GM12878 (cell line): ENCODE data around the gene HLA-DPB1. TPM values are rescaled to one million over a fixed set of nuclear protein-coding genes. Genes with fewer than 3 reads are reported as not detected.

Experiments
- ATAC-seq: fragments of 200-7000 bp; cut with Tn5 transposase; 3 replicates; pipeline ENCODE4 v1.9.1; 2020; ENCODE audit warnings: mild to moderate bottlenecking, moderate library complexity
- BruUV-seq: library from RNA; stranded (reverse); fragments of 400-500 nt; replicated peaks from 2 replicates; lab custom pipeline; 2021; lab: Mats Ljungman, UMichigan
- CTCF ChIA-PET: fragments of 300-600 bp; sonication (Branson Sonifier 250); formaldehyde crosslinking; extraction: SDS; loops from one replicate; lab custom pipeline; 2021; ENCODE audit warnings: inconsistent platforms; lab: Yijun Ruan, JAX
- POLR2A ChIA-PET: fragments of 350-600 bp; formaldehyde crosslinking; extraction: SDS; loops from one replicate; lab custom pipeline; 2021; ENCODE audit warnings: inconsistent platforms; lab: Charles Lee
- RAD21 ChIA-PET: fragments of 300-600 bp; sonication (Branson Sonifier 250); formaldehyde crosslinking; loops from one replicate; lab custom pipeline; 2023; ENCODE audit warnings: antibody characterized with exemption; ENCODE audit not compliant: unreplicated experiment; lab: Charles Lee
- SMC1A ChIA-PET: fragments of 300-600 bp; sonication (Branson Sonifier 250); formaldehyde crosslinking; loops from one replicate; lab custom pipeline; 2023; ENCODE audit not compliant: unreplicated experiment, uncharacterized antibody; lab: Charles Lee
- DNase-seq: peaks from one replicate; pipeline ENCODE4 v3.0.0-alpha.2; 2011; ENCODE audit warnings: low read depth, low spot score
- FAIRE-seq: peaks from 3 replicates; lab custom pipeline; 2011; peaks lifted over from hg19 to GRCh38; lab: Jason Lieb, UNC
- H2AFZ ChIP-seq: 2 replicates; pipeline ENCODE4 v1.6.0; 2011; ENCODE audit warnings: low read depth, low read length, control low read depth; ENCODE audit not compliant: control insufficient read depth
- H3K27ac ChIP-seq: 2 replicates; pipeline ENCODE4 v1.5.1; 2011; ENCODE audit warnings: control low read depth; ENCODE audit not compliant: control insufficient read depth, insufficient read depth
- H3K27me3 ChIP-seq, 2 experiments: replicated peaks in 1 of 2; 2 replicates each; pipeline versions ENCODE4 v1.6.0 to v1.6.1; 2011; ENCODE audit warnings: low read length in 1 of 2; ENCODE audit not compliant: control insufficient read depth in 2 of 2, insufficient read depth in 2 of 2
- H3K36me3 ChIP-seq, 2 experiments: 2 replicates each; pipeline ENCODE4 v1.5.1; 2011; ENCODE audit warnings: low read length in 1 of 2; ENCODE audit not compliant: control insufficient read depth in 2 of 2, insufficient read depth in 2 of 2
- H3K4me1 ChIP-seq: 2 replicates; pipeline ENCODE4 v1.6.1; 2011; ENCODE audit warnings: mild to moderate bottlenecking, low read length, moderate library complexity, mixed read lengths; ENCODE audit not compliant: control insufficient read depth, insufficient read depth
- H3K4me2 ChIP-seq: 2 replicates; pipeline ENCODE4 v1.6.0; 2011; ENCODE audit warnings: control low read depth; ENCODE audit not compliant: control insufficient read depth, insufficient read depth
- H3K4me3 ChIP-seq: fragments of 200-600 bp; sonication (generic); 2 replicates; pipeline ENCODE4 v1.5.1; 2016
- H3K79me2 ChIP-seq: 2 replicates; pipeline ENCODE4 v1.6.0; 2011; ENCODE audit warnings: low read length; ENCODE audit not compliant: control insufficient read depth, insufficient read depth
- H3K9ac ChIP-seq: 2 replicates; pipeline ENCODE4 v1.8.0; 2011; ENCODE audit warnings: low read length, control low read depth, mixed read lengths; ENCODE audit not compliant: control insufficient read depth, insufficient read depth
- H3K9me3 ChIP-seq: replicated peaks from 3 replicates; pipeline ENCODE4 v1.5.1; 2011; ENCODE audit warnings: mild to moderate bottlenecking, low read length; ENCODE audit not compliant: control insufficient read depth, insufficient read depth
- H4K20me1 ChIP-seq: 2 replicates; pipeline ENCODE4 v1.6.0; 2011; ENCODE audit not compliant: control insufficient read depth, insufficient read depth
- BCL3 ChIP-seq: IDR thresholded peaks from 2 replicates; pipeline ENCODE4 v1.6.1; 2011; ENCODE audit warnings: borderline replicate concordance, low read depth, mild to moderate bottlenecking, moderate library complexity, low read length; ENCODE audit not compliant: insufficient read depth, poor library complexity, severe bottlenecking
- CBX3 ChIP-seq: fragments of 200-600 bp; sonication (generic); IDR thresholded peaks from 2 replicates; pipeline ENCODE4 v1.6.1; 2016; ENCODE audit warnings: low read depth, borderline replicate concordance
- CHD2 ChIP-seq: IDR thresholded peaks from 2 replicates; pipeline ENCODE4 v1.6.1; 2011; ENCODE audit warnings: low read depth, low read length, improper control_type of control experiment, borderline replicate concordance
- CREM ChIP-seq: IDR thresholded peaks from 2 replicates; pipeline ENCODE4 v1.6.1; 2014; ENCODE audit warnings: antibody characterized with exemption, low read depth
- E2F4 ChIP-seq: IDR thresholded peaks from 2 replicates; pipeline ENCODE4 v1.6.1; 2012; ENCODE audit warnings: low read depth, low read length, improper control_type of control experiment
- IKZF1 ChIP-seq: fragments of 450-650 bp; conservative IDR thresholded peaks from 2 replicates; pipeline ENCODE4 v1.6.1; 2017; ENCODE audit warnings: antibody characterized with exemption, mild to moderate bottlenecking
- KAT2A ChIP-seq: conservative IDR thresholded peaks from 2 replicates; pipeline ENCODE4 v1.6.1; 2011; ENCODE audit warnings: low read depth, low read length; ENCODE audit not compliant: control insufficient read depth
- MEF2A ChIP-seq: IDR thresholded peaks from 2 replicates; pipeline ENCODE4 v1.6.1; 2011; ENCODE audit warnings: low read depth, mild to moderate bottlenecking, low read length, moderate library complexity; ENCODE audit not compliant: insufficient read depth
- NFYB ChIP-seq: IDR thresholded peaks from 2 replicates; pipeline ENCODE4 v1.6.1; 2011; ENCODE audit warnings: low read depth, mild to moderate bottlenecking, low read length, improper control_type of control experiment, moderate library complexity; ENCODE audit not compliant: insufficient read depth
- NRF1 ChIP-seq: conservative IDR thresholded peaks from 2 replicates; pipeline ENCODE4 v1.6.1; 2011; ENCODE audit warnings: mild to moderate bottlenecking, low read depth, low read length, improper control_type of control experiment
- SMAD1 ChIP-seq: fragments of 450-650 bp; IDR thresholded peaks from 2 replicates; pipeline ENCODE4 v1.6.1; 2018; ENCODE audit warnings: mild to moderate bottlenecking, low read depth; ENCODE audit not compliant: partially characterized antibody
- ZNF24 ChIP-seq: fragments of 450-650 bp; IDR thresholded peaks from 2 replicates; pipeline ENCODE4 v1.6.1; 2017; ENCODE audit warnings: antibody characterized with exemption, mild to moderate bottlenecking
- WGBS: methylation state at CpG from one replicate; pipeline ENCODE4 v1.1.6; 2016; ENCODE audit warnings: low lambda C conversion rate; ENCODE audit not compliant: insufficient replicate concordance, insufficient coverage; ENCODE audit errors: missing lambda C conversion rate; 5-methylcytosine and 5-hydroxymethylcytosine counted together
- in situ Hi-C: fragments of 300-500 bp; cut with MboI; formaldehyde crosslinking; loops from 9 replicates; pipeline ENCODE4 v1.14.3; 2018; ENCODE audit warnings: mixed read lengths
- intact Hi-C: fragments of 100-400 bp; cut with micrococcal nuclease; formaldehyde crosslinking; loops from one replicate; pipeline ENCODE4 v1.14.2; 2022; ENCODE audit not compliant: unreplicated experiment
- polyA plus RNA-seq, 11 experiments: library from polyadenylated mRNA; depleted of rRNA in 4 of 11; unstranded in 6 of 11; stranded (reverse) in 5 of 11; fragments of >200 nt; fragmentation: Nextera tagmentation in 4 of 11; fragmentation: Illumina TruSeq in 1 of 11; extraction: Ambion mirVana in 4 of 11; extraction: Trizol in 1 of 11; gene quantifications; 1 replicate in 1 of 11; 2 replicates in 10 of 11; pipeline versions ENCODE4 v1.2.1 to v1.2.3, GENCODE V29; 2011 to 2016; ENCODE audit warnings: inconsistent platforms in 2 of 11, missing spikeins in 2 of 11, low read depth in 1 of 11
- total RNA-seq, 4 experiments: library from RNA; depleted of rRNA in 3 of 4; stranded (reverse); fragments of >200 nt in 3 of 4; fragmentation: Illumina TruSeq in 1 of 4; extraction: Trizol in 1 of 4; gene quantifications; 2 replicates each; pipeline versions ENCODE4 v1.2.1 to v1.2.3, GENCODE V29; 2013 to 2021
- TF ChIP-seq, protein P1 (sequence below): IDR thresholded peaks from 2 replicates; pipeline ENCODE4 v1.6.1; 2011; ENCODE audit warnings: low read depth, mild to moderate bottlenecking, low read length, moderate library complexity, borderline replicate concordance; ENCODE audit errors: extremely low read depth
- TF ChIP-seq, protein P2 (sequence below): fragments of 450-650 bp; IDR thresholded peaks from 2 replicates; pipeline ENCODE4 v1.6.1; 2016; ENCODE audit warnings: mild to moderate bottlenecking, moderate library complexity, borderline replicate concordance
- TF ChIP-seq, protein P3 (sequence below): IDR thresholded peaks from 2 replicates; pipeline ENCODE4 v1.6.1; 2012; ENCODE audit warnings: low read depth, low read length, improper control_type of control experiment

Gene HLA-DPB1
- total and polyA plus RNA-seq, 10 of the 15 experiments (the other 5 are each of a cell fraction or from before 2014, with no cell fraction given) = 101 to 675 (median 352) TPM

- RAD21 ChIA-PET = interaction anchor here (0.6 to 7.9 kb wide), 14 partner anchors 8 to 220 kb away, joined by 3 to 172 read pairs (median 6); partner anchors contain the start of genes PSMB9 and TAP1
- H3K4me2 ChIP-seq = peak within 1 kb of the TSS; percentile 95
- DNase-seq = peak; percentile 97
- H2AFZ ChIP-seq = peak within 1 kb of the TSS; percentile 46
- no peaks in the 10 kb centered on the region for H4K20me1 ChIP-seq
- no TSS peak for BruUV-seq
- peak within 1 kb of the TSS; percentile 87 for H3K9ac ChIP-seq
- H3K4me1 ChIP-seq = peaks cover 10% of the 10 kb centered on the region; the same call in 1 of the 2 replicates
- peak within 1 kb of the TSS; percentile 99 for H3K27ac ChIP-seq
- intact Hi-C loops = no loop called here
- H3K4me3 ChIP-seq = peak within 1 kb of the TSS; percentile 94
- in situ Hi-C loops = loop anchor here (25.0 kb wide), 1 partner anchor 1589 kb away; no protein-coding TSS in a partner anchor
- no peaks in the 10 kb centered on the region for H3K27me3 ChIP-seq
- FAIRE-seq = peak; percentile 86
- SMC1A ChIA-PET = interaction anchor here (1.0 to 8.9 kb wide), 16 partner anchors 11 to 102 kb away, joined by 3 to 176 read pairs (median 6); partner anchors contain the start of gene HLA-DOA
- CTCF ChIA-PET = interaction anchor here (0.6 to 6.0 kb wide), 17 partner anchors 9 to 235 kb away, joined by 3 to 59 read pairs (median 4); partner anchors contain the start of genes HLA-DMA and TAP2
- POLR2A ChIA-PET = interaction anchor here (0.6 to 8.8 kb wide), 29 partner anchors 9 to 878 kb away, joined by 3 to 330 read pairs (median 5); partner anchors contain the start of genes BRD2, HLA-DMA, HLA-DOA and PSMB8
- H3K36me3 ChIP-seq = peaks cover 11% of the 10 kb centered on the region in 2 experiments
- under 1% methylated on average over 8 of the region's 8 CpGs for WGBS
- H3K79me2 ChIP-seq = peaks cover 90% of the 10 kb centered on the region
- ATAC-seq = peak; percentile 79
- H3K9me3 ChIP-seq = no peaks in the 10 kb centered on the region; the same call in 2 of the 3 replicates
- TF ChIP-seq CREM (peak; percentile 96), SMAD1 (peak; percentile 98), CHD2 (peak; percentile 81; the same call in 1 of the 2 replicates), IKZF1 (peak; percentile 79), ZNF24 (no peak), BCL3 (no peak), CBX3 (no peak), NFYB (peak; percentile 77), KAT2A (no peak), MEF2A (0 out of 2 replicates have a peak, but pooled peaks have one; percentile 11), E2F4 (no peak), NRF1 (no peak)
- TF ChIP-seq, protein P1, sequence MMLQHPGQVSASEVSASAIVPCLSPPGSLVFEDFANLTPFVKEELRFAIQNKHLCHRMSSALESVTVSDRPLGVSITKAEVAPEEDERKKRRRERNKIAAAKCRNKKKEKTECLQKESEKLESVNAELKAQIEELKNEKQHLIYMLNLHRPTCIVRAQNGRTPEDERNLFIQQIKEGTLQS = no peak
- TF ChIP-seq, protein P2, sequence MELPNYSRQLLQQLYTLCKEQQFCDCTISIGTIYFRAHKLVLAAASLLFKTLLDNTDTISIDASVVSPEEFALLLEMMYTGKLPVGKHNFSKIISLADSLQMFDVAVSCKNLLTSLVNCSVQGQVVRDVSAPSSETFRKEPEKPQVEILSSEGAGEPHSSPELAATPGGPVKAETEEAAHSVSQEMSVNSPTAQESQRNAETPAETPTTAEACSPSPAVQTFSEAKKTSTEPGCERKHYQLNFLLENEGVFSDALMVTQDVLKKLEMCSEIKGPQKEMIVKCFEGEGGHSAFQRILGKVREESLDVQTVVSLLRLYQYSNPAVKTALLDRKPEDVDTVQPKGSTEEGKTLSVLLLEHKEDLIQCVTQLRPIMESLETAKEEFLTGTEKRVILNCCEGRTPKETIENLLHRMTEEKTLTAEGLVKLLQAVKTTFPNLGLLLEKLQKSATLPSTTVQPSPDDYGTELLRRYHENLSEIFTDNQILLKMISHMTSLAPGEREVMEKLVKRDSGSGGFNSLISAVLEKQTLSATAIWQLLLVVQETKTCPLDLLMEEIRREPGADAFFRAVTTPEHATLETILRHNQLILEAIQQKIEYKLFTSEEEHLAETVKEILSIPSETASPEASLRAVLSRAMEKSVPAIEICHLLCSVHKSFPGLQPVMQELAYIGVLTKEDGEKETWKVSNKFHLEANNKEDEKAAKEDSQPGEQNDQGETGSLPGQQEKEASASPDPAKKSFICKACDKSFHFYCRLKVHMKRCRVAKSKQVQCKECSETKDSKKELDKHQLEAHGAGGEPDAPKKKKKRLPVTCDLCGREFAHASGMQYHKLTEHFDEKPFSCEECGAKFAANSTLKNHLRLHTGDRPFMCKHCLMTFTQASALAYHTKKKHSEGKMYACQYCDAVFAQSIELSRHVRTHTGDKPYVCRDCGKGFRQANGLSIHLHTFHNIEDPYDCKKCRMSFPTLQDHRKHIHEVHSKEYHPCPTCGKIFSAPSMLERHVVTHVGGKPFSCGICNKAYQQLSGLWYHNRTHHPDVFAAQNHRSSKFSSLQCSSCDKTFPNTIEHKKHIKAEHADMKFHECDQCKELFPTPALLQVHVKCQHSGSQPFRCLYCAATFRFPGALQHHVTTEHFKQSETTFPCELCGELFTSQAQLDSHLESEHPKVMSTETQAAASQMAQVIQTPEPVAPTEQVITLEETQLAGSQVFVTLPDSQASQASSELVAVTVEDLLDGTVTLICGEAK = no peak
- TF ChIP-seq, protein P3, sequence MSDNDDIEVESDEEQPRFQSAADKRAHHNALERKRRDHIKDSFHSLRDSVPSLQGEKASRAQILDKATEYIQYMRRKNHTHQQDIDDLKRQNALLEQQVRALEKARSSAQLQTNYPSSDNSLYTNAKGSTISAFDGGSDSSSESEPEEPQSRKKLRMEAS = no peak
Measured at GRCh38 chr6:33073431-33073871, 2.3 kb upstream of the HLA-DPB1 start, which contains the start of gene HLA-DPA1. HLA-DPA1 (minus strand) TSS chr6:33073649.
